Panc1 (cell line): ENCODE measurements around the gene DUS1L.
A peak's percentile ranks its signal among the peaks of the same experiment; 100 is the strongest.

Experiments
- POLR2AphosphoS5 ChIP-seq: IDR thresholded peaks from 2 replicates; pipeline ENCODE4 v1.6.1; 2012; ENCODE audit warnings: mild to moderate bottlenecking, low read depth, low read length, moderate library complexity
- TF ChIP-seq, protein P1 (sequence below): fragments of 450-650 bp; IDR thresholded peaks from 2 replicates; pipeline ENCODE4 v1.5.1; 2017; ENCODE audit warnings: mild to moderate bottlenecking

DNA sequence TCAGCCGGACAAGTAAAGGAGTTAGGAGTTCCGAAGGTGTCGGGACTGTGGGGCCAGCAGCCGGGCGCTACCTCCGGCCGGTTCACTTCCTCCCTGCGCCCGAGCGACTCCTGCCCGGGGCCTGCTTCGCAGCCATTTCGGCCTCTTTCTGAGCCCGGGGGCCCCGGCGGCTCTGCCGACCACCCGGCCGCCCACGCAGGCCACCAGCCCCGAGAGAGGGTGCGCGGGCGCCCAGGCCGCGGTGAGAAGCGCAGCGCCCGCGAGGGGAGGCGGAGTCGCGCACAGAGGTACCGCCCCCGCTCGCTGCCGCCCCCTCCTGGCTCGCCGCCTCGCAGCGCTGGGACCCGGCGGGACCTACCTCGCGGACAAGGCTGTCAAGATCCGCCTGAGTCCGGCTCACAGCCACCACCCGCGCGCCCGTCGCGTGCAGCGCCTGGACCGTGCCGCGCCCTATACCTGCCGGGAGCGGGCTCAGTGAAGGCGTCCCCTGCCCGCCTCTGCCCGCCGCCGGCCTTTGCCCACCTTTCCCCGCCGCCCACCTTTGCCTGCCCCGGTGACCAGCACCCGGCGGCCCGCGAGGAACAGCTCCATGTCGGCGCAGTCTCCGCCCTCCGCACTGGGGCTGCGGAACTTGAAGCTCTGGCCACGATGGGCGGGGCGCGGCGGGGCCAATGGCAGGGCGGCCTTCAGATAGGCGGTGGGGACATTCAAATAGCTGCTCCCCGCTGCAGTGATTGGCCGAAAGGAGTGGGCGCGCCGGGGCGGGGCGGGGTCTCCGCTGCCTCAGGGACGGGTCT lies 28.3 kb downstream of the DUS1L start, which contains the start of gene DCXR:
- TF ChIP-seq, protein P1, sequence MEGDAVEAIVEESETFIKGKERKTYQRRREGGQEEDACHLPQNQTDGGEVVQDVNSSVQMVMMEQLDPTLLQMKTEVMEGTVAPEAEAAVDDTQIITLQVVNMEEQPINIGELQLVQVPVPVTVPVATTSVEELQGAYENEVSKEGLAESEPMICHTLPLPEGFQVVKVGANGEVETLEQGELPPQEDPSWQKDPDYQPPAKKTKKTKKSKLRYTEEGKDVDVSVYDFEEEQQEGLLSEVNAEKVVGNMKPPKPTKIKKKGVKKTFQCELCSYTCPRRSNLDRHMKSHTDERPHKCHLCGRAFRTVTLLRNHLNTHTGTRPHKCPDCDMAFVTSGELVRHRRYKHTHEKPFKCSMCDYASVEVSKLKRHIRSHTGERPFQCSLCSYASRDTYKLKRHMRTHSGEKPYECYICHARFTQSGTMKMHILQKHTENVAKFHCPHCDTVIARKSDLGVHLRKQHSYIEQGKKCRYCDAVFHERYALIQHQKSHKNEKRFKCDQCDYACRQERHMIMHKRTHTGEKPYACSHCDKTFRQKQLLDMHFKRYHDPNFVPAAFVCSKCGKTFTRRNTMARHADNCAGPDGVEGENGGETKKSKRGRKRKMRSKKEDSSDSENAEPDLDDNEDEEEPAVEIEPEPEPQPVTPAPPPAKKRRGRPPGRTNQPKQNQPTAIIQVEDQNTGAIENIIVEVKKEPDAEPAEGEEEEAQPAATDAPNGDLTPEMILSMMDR, result peak; percentile 99
- TF ChIP-seq POLR2AphosphoS5, result peak; percentile 93
